GOT3 (cell line): Measurements from ENCODE around the gene CATSPERD.
A peak's percentile ranks its signal among the peaks of the same experiment; 100 is the strongest.

Experiments
- DNase-seq: peaks from one replicate; lab custom pipeline; 2025; ENCODE audit warnings: mixed read lengths; lab: John Stamatoyannopoulos, UW

Gene CATSPERD

GRCh38 chr19:5827342-5827890 is 107.0 kb downstream of the CATSPERD start:
- DNase-seq = no peak

GRCh38 chr19:5827891-5828660 is 107.6 kb downstream of the CATSPERD start:
- DNase-seq = peak; percentile 91
